Stimulated activated CD4-positive, alpha-beta T cell treated with anti-CD3 and anti-CD28 coated beads, Interleukin-4, amount 100 ng/mL, for 48 hours (primary cell): Measurements from ENCODE around the gene RFX5.
"Not testable (repeated sequence)": the region's sequence is repeated elsewhere in the genome, so short reads cannot be mapped to it uniquely, and the experiment has no call there.

Source experiments
- DNase-seq, 2 donors: peaks; one replicate each; pipeline ENCODE4 v3.0.0-alpha.2; 2020; ENCODE audit warnings: low read depth in 2 of 2

Gene RFX5

GRCh38 chr1:151362308-151363155 is 15.5 kb upstream of the RFX5 start:
- no peak for DNase-seq

GRCh38 chr1:151361883-151362282 is 14.8 kb upstream of the RFX5 start:
- no peak for DNase-seq

GRCh38 chr1:151356696-151357095 is 9.6 kb upstream of the RFX5 start:
- DNase-seq, result no peak

- no peak for DNase-seq
Observed at GRCh38 chr1:151352021-151352718, 5.1 kb upstream of the RFX5 start.

GRCh38 chr1:151350323-151350722 is 3.3 kb upstream of the RFX5 start:
- DNase-seq, result not testable (repeated sequence)

GRCh38 chr1:151347523-151348246 is 633 bp upstream of the RFX5 start:
- no peak for DNase-seq

GRCh38 chr1:151346082-151346768 is 827 bp downstream of the RFX5 start:
- DNase-seq, result no peak

- DNase-seq, result no peak
Observed at GRCh38 chr1:151344291-151344690, 2.8 kb downstream of the RFX5 start.

- no peak for DNase-seq
Observed at GRCh38 chr1:151343587-151343986, 3.5 kb downstream of the RFX5 start.

- no peak for DNase-seq
Observed at GRCh38 chr1:151342569-151342968, 4.5 kb downstream of the RFX5 start.

- DNase-seq, result no peak
Observed at GRCh38 chr1:151342021-151342420, 5.0 kb downstream of the RFX5 start.

- no peak for DNase-seq
Observed at GRCh38 chr1:151340870-151341754, 5.9 kb downstream of the RFX5 start.

GRCh38 chr1:151336556-151336955 is 10.5 kb downstream of the RFX5 start:
- no peak for DNase-seq

GRCh38 chr1:151334822-151335221 is 12.2 kb downstream of the RFX5 start:
- no peak for DNase-seq

- DNase-seq, result no peak
Observed at GRCh38 chr1:151327903-151328674, 19.0 kb downstream of the RFX5 start.

- peak; percentile 79 to 88 for DNase-seq
Observed at GRCh38 chr1:151327223-151327902, 19.7 kb downstream of the RFX5 start, which contains the start of gene PI4KB. TSS of gene PI4KB (minus strand) at chr1:151327416. CDS start at chr1:151316481, 10,935 bp downstream.

- DNase-seq, result peak; percentile 41 to 52
Observed at GRCh38 chr1:151326619-151327222, 20.3 kb downstream of the RFX5 start.

GRCh38 chr1:151325646-151326429 is 21.2 kb downstream of the RFX5 start:
- no peak for DNase-seq
